SH-SY5Y (cell line): ENCODE results near the gene ACOXL.

Source experiments
- GATA2 ChIP-seq: IDR thresholded peaks from 2 replicates; pipeline ENCODE4 v1.6.1; 2011; ENCODE audit warnings: mild to moderate bottlenecking, low read depth, low read length
- GATA3 ChIP-seq: IDR thresholded peaks from 2 replicates; pipeline ENCODE4 v1.6.1; 2011; ENCODE audit warnings: low read depth, mild to moderate bottlenecking, low read length, moderate library complexity

- TF ChIP-seq GATA2: no peak
- no peak for TF ChIP-seq GATA3
These were observed 387.5 kb downstream of the ACOXL start for GRCh38 chr2:111119822-111120252.
